ENCODE measurements around the gene FAM180A.

- TF ChIP-seq ZBTB33 (IDR thresholded peaks at IDR 0.05) (no peak), REST (IDR thresholded peaks at IDR 0.05) (peak; percentile 34), TAF1 (conservative IDR thresholded peaks at IDR 0.05) (no peak), CTCF (IDR thresholded peaks at IDR 0.05; ENCODE audit: low read depth, low read length, missing input control) (no peak), YY1 (IDR thresholded peaks at IDR 0.05) (no peak), GABPA (IDR thresholded peaks at IDR 0.05 in 1 of 2, conservative IDR thresholded peaks at IDR 0.05 in 1 of 2) (no peak), HNF4G (IDR thresholded peaks at IDR 0.05) (no peak), SP1 (IDR thresholded peaks at IDR 0.05) (no peak), FOXA1 (IDR thresholded peaks at IDR 0.05) (no peak), NR2F2 (IDR thresholded peaks at IDR 0.05) (no peak), EGR1 (IDR thresholded peaks at IDR 0.05; ENCODE audit: low read depth in 2 of 2) (no peak), RAD21 (IDR thresholded peaks at IDR 0.05) (no peak)
These were observed 35.8 kb downstream of the FAM180A start for GRCh38 chr7:135712796-135713195.

Measured in liver (tissue), 3 donors.